OCI-LY1 (cell line): Measurements from ENCODE around the gene PSG3.
"Not testable (repeated sequence)": the region's sequence is repeated elsewhere in the genome, so short reads cannot be mapped to it uniquely, and the experiment has no call there.

ENCODE experiments used
- CTCF ChIP-seq: fragments of 200-600 bp; sonication (generic), shearing (Covaris generic); IDR thresholded peaks from 2 replicates; pipeline ENCODE4 v1.5.1; 2017; ENCODE audit warnings: mild to moderate bottlenecking, antibody characterized with exemption, low read length, moderate library complexity, mixed read lengths
- EZH2 ChIP-seq: fragments of 200-600 bp; sonication (generic), shearing (Covaris generic); IDR thresholded peaks from 2 replicates; pipeline ENCODE4 v1.8.0; 2017; ENCODE audit warnings: borderline replicate concordance, mixed run types, mild to moderate bottlenecking, antibody characterized with exemption, low read length, moderate library complexity, mixed read lengths

GRCh38 chr19:42776750-42777612 is 36.7 kb upstream of the PSG3 start:
- not testable (repeated sequence) for TF ChIP-seq EZH2
- peak; percentile 62 for TF ChIP-seq CTCF
